Inflammatory macrophage (primary cell): ENCODE measurements around the gene EGR4.

Experiments
- DNase-seq, 2 donors: peaks; one replicate each; pipeline ENCODE4 v3.0.0-alpha.2; 2020 to 2022
- total RNA-seq, 18 experiments: gene quantifications; one replicate each; lab custom pipeline; 2026; ENCODE audit warnings: mixed read lengths in 6 of 18, inconsistent platforms in 2 of 18; lab: John Stamatoyannopoulos, UW

Gene EGR4
- total RNA-seq, result 0 to 6.6 (median 0.15) reads per million in 18 experiments

DNA sequence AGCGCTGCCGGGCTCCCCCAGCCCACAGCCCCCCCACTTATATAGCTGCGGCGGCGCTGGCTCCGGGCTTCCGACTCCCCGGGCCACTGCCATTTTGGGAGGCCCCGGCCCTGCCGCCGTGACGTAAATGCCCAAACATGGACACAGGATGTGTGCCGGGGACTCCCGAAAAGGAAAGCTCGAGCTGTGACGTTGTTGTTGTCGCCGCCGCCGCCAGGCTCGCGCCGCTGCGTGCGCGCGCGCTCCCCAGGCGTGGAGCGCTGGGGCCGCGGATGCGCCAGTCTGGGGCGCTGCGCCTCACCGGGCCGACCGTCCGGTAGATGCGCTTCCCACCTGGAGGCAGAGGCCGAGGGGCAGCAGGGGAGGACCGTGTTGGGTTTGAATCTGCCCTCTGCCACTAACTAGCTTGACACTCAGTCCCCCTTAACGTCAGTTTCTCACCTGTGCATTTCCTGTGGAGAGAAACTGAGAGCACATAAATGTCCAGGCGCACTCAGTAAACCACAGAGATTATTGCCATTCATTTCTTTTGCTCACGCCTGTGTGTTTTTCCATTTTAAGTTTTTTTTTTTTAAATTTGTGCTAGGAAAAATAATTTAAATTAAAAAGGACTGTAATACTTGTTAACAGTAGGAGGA, at the start of gene EGR4:
EGR4 (minus strand) TSS at position 15 of the 638 bp plus-strand sequence. CDS start 231 bp downstream, outside the sequence.
- DNase-seq, result peak; percentile 82 to 89

GRCh38 chr2:73341039-73341438, 47.7 kb upstream of the EGR4 start:
- DNase-seq, result no peak

DNA sequence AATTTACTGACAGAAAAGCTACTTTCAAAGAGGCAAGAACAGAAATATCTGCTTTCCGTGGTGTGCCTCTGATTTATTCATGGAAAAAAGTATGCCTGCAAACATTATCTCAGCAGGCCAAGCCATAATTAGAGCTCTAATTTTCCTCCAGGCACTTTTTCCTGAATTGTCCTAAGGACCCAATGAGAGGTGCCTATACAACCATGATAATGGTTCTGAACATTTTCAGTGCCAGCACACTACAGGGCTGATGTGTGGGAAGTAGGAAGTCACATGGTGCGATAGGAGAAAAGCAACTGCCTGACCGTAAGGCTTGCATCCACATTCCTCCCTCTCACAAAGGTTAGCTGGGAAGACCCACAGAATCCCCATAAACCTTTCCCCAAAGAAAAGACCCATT, 45.9 kb upstream of the EGR4 start:
- DNase-seq, result no peak

GRCh38 chr2:73337828-73338227, 44.5 kb upstream of the EGR4 start:
- no peak for DNase-seq

DNA sequence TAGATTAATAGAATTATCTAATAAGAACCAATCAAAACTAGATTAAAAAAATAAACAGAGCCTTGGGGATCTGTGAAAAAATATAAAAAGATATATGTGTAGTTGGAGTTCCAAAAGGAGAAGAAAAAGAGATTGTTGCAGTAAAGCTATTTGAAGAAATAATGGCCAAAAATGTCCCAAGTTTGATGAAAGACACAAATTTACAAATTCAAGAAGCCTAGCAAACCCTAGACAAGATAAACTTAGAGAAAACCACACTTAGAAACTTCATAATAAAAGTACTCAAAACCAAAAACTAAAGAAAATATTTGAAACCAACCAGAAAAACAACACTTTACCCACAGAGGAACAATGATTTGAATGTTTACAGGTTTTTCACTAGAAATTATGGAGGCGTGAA, 41.3 kb upstream of the EGR4 start:
- DNase-seq, result no peak

DNA sequence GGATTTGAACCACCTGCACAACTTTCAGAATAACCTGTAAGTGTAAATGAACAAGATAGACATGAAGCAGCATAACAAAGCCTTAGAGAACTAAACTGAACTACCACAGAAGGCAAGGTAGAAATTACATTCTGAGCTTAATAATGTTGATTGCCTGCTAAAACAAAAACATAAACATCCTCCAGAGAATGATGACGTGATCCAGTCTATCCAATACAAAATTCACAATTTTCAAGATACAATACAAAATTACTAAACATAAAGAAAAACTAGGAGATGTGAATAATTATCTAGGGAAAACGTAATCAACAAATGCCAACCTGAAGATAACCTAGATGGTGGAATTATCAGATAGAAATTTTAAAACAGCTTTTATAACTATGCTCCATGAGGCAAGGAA, 40.7 kb upstream of the EGR4 start:
- no peak for DNase-seq

DNA sequence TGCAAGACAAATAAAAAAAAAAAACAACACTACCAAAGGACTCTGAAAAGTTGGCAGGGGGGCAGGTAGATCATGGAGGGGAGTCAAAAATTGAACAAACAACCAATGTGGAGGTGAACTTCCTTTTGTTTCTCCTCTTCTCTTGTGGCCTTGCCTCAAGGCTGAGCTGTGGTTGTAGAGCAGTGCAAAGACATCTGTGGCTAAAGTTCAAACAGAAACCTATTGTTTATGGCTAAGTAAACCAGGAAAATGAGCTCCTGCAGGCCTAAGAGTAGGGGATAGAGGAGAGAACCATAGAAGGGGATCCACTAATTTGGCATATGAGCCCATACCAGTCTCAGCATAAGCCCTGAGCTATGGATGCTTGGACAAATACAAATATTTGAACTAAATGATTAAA, 40.2 kb upstream of the EGR4 start:
- DNase-seq, result no peak

DNA sequence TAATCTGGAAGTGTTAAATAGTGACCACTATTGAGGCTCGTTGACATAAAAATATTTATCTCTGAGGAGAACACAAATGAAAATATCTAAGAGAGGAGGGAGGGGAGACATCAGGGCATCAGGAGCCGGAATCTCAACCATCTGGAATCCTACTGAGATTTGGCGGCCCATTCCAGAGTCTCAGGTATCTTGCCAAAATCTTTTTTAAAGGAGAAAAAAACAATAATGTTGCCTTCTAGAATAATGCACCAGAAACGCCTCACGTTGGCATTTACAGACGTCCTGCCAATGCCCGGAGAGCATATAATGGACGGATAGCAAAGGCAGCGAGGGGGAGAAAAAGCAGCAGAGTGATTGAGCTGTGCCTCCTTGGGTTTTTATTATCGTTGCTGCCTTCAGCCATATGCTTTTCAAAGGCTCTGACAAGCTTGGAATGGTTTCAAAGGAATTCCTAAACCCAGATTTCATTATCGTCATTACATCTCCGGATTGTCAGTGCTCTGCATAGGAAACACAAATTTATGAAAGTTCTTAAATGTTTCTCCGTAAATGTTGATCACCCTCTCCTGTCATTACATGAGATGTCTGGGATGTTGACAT, 30.9 kb upstream of the EGR4 start:
- DNase-seq, result no peak

DNA sequence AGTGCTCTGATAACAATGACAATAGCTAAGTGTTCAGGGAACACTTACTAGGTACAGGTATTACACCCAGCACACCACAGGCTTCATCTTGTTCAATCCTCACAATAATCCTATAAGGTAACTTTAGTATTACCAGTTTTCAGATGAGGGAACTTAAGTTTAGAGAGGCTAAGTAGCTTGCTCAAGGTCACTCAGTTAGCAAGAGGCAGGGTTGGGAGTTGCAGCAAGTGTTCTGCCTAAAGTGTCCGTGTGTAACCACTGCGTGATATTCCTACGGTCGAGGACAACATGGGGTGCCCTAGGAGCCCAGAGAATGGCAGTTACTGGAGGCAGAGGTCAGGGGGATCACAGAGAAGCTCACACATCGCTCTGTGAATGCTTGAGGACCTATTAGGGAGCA, 30.2 kb upstream of the EGR4 start:
- DNase-seq, result no peak

DNA sequence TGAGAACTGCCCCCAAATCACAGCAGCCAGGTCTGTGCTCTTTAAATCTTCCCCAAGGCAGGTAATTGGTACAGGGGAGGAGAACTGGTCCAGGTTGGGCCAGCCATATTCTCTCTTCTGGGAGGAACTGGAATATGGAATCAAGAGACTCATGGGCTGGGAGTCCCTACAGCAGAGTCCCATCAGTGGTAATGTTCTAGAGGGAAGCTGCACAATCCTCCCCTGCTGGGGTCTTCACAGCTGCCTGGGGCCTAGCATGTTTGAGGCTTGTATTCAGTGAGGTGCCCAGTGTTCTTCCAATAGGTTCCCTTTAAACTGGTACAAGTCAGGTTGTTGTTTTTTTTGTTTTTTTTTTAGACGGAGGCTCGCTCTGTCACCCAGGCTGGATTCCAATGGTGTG, 21.1 kb upstream of the EGR4 start:
- no peak for DNase-seq

GRCh38 chr2:73307720-73308119, 14.4 kb upstream of the EGR4 start:
- no peak for DNase-seq

GRCh38 chr2:73301636-73302035, 8.3 kb upstream of the EGR4 start:
- no peak for DNase-seq

- DNase-seq, result no peak
These were observed 7.6 kb upstream of the EGR4 start for GRCh38 chr2:73300926-73301325.

DNA sequence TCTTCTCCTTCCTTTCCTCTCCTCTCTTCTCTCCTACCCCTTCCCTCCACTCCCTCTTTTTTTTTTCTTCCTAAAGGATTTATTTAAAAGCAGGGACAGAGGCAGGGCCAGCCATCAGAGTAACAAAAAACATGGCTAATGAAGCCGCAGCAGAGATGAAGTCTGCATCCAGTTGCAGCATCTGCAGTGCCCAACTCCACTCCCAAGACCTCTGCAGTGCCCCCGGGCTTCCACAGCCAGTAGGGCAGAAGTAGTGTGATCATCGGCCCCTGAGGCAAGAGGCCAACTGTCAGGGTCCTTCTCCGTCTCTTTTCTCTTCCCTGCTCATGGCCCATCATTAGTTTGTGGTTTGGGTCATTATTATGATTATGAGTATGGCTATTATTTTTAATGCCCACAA, 4.2 kb upstream of the EGR4 start:
- DNase-seq, result no peak

DNA sequence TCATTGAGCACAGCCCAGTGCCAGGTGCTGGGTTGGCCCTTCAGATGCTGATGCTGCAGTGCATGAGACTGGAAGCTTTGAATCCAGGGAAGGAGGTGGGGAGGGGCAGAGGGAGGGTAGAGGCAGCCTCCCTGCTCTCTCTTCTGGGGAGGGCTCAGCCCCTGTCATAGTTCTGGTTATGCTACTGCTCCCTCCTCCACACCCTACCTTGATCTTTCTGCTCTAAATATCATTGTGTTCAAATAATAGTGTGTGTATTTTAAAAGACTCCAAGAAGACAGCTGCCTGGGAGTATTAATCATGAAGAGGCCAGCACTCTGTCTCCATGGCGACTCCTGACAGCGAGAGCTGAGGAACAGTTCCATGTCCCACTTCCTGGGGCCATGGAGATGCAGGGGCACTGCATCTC, 3.8 kb upstream of the EGR4 start:
- DNase-seq, result no peak

DNA sequence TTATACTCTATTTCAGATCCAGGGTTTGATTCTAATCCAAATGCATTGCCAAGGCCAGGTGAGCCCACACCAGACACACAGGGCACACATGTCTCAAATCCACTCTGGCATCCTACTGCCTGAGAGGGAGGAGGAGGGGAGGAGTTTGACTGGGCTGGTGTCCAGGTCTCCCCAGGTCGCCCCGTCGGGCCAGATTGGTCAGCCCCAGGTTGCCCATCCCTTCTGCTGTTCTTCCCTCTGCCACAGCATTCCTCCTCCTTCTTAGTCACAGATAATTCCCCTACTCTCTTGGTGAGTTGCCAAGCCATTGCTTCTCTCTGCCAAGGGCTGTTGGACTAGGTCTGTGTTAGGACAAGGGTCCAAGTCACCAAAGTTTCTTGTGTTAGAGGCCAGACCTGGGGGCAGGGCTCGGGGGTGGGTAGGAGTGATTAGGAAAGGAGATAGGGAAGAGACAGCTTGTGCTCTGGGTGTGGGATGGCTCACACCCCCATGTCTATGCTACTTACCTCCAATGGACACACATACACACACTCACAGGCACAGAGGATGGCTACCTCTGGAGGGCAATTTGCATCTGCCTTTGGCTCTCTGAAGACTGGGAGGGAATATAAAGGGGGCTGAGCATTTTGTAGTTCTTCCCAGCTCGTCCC, 2.5 kb upstream of the EGR4 start:
- DNase-seq, result no peak

GRCh38 chr2:73294239-73294638, 891 bp upstream of the EGR4 start:
- DNase-seq, result no peak

- no peak for DNase-seq
These were observed 328 bp downstream of the EGR4 start for GRCh38 chr2:73292906-73293533.

- no peak for DNase-seq
These were observed 937 bp downstream of the EGR4 start for GRCh38 chr2:73292316-73292905.

- DNase-seq, result peak; percentile 18 to 49
These were observed 1.7 kb downstream of the EGR4 start for GRCh38 chr2:73291461-73292315.

GRCh38 chr2:73291093-73291460, 2.3 kb downstream of the EGR4 start:
- DNase-seq, result peak; percentile 46 to 70
